H1 (cell line): ENCODE data around the gene BAAT. TPM values are rescaled to one million over a fixed set of nuclear protein-coding genes. Genes with fewer than 3 reads are reported as not detected.

Experiments used
- CHD7 ChIP-seq: fragments of 300-600 bp; sonication (generic); IDR thresholded peaks from 2 replicates; pipeline ENCODE4 v1.7.1; 2012; ENCODE audit warnings: low read length, moderate library complexity, mild to moderate bottlenecking, inconsistent platforms; ENCODE audit not compliant: insufficient replicate concordance
- CREB1 ChIP-seq: IDR thresholded peaks from 2 replicates; pipeline ENCODE4 v1.6.1; 2012; ENCODE audit warnings: inconsistent platforms
- polyA plus RNA-seq, 7 experiments: library from polyadenylated mRNA; depleted of rRNA in 3 of 7; stranded (reverse) in 5 of 7; unstranded in 2 of 7; fragments of >200 nt in 5 of 7; fragments of 200-250 nt in 2 of 7; gene quantifications; 1 replicate in 5 of 7; 2 replicates in 1 of 7; 4 replicates in 1 of 7; pipeline versions ENCODE4 v1.2.1 to v1.2.3, GENCODE V29; 2011 to 2013; ENCODE audit warnings: missing spikeins in 2 of 7, mixed read lengths in 2 of 7
- total RNA-seq: library from RNA; stranded (reverse); fragmentation: NEBNext Ultra II Directional; extraction: Animal tissue kit (Norgen Biotek cat#: 25700); gene quantifications from 2 replicates; pipeline ENCODE4 v1.2.1, GENCODE V29; 2021

The BAAT gene
- total and polyA plus RNA-seq, 2 of the 8 experiments (the other 6 are each of a cell fraction or from before 2014, with no cell fraction given), result 0.09 to 0.17 TPM

- no peak for TF ChIP-seq CHD7
- no peak for TF ChIP-seq CREB1
Observed at GRCh38 chr9:101414839-101415238, 30.0 kb upstream of the BAAT start (continued).
